A549 treated with CpdA at 1 μM for 4 hours (cell line): Measurements from ENCODE around the gene KLK6. TPM values are rescaled to one million over a fixed set of nuclear protein-coding genes. Genes with fewer than 3 reads are reported as not detected.

Experiments
- total RNA-seq: library from RNA; stranded (reverse); fragments of 200-300 nt; extraction: Qiagen RNA extraction; gene quantifications from 5 replicates; pipeline ENCODE4 v1.2.3, GENCODE V29; 2022; ENCODE audit warnings: low read depth

Gene KLK6
- total RNA-seq = 0.21 to 0.82 TPM (median 0.33 TPM) in 4 of 5 replicates, not detected in the other

DNA sequence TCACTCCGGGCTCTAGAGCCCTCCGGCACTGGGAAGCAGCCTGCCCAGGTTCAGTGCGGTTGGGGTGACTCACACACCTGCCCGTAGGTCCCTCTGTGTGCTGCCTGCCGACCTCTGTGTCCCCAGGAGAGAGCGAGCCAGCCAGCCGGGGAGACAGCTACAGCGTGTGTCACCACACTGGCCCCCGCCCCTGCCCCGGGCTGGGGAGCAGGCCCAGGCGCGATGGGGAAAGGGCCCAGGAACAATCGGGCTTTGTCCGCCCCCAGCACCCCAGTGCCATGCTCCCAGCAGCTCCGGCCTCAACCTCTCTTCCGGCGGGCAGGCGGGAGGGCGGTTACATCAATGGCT lies at the start of gene KLK6:
TSS of gene KLK6 (minus strand) at position 179 of the 348 bp plus-strand sequence. CDS start 1,487 bp downstream, outside the sequence.

DNA sequence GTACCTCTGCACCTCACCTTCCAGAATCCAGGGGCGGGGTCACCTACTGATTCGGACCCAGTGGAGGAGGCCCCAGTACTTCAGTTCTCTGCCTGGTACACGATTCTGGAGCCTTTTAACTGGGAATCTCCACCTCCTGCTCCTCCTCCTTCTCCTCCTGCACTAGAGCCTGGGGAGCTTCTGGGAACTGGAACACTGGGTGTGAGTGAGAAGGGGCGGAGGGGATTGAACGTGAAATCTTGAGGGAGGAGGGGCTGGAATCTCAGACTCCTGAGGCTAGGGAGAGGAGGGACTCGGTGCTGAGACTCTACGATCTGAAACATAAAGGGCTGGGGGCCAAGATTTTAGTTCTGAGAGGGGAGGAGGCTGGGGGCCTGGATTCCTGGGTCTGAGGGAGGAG lies 32.1 kb upstream of the KLK6 start, which contains the start of gene KLK8:
TSS of gene KLK8 (minus strand) at position 90 of the 400 bp plus-strand sequence. CDS start 437 bp downstream, outside the sequence.

DNA sequence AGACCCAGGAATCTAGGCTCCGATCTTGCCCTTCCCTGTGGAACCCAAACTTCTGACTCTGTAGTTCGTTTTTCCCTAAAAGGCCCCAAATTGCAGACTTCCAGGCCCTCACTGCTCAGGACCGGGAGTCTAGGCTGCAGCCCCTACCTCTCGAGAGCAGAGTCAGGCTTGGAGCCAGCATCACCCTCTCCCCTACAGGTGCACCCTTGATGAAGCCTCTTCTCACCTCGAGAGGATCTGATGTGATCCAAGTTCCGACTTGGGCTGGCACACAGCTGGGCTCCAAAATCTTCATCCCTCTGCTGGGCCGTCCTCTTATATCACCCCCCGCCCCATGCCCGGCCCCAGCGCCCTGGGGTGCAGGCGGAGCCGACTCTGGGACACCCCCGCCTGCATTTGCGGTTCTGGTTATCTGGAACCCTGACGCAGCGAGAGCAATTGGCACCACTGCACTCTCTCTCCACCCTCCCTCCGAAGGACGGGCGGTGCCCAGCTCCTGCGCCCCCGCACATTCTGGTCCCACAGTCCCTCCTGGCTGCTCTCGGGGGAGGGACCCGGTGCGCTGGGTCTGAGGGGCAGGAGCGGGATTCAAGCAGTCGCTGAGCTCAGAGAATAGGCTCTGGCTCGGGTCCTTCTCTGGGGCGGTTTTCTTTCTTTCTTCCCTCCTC lies 14.4 kb upstream of the KLK6 start, which contains the start of gene KLK7:
TSS of gene KLK7 (minus strand) at position 293 of the 668 bp plus-strand sequence. CDS start 1,518 bp downstream, outside the sequence.

DNA sequence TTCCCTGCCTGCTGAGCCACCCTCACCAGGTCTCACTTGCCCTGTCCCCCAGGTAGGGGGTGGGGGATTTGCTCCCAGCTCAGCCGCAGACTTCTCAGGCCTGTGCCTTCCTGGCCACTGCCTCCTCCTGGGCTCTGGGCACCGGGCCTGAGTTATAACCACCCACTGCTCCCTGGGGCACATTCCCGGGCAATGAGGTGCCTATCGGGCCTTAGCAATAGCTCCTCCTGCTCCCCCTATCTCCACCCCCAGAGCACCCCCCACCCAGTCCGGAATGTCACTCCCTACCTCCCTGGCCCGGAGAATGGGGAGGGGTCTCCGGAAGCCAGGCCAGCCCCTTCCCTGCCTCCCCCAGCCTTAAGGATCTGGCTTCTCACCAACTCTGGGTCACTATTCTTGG lies 16.5 kb downstream of the KLK6 start, which contains the start of gene KLK5:
TSS of gene KLK5 (minus strand) at position 129 of the 400 bp plus-strand sequence. CDS start 381 bp downstream, outside the sequence.

DNA sequence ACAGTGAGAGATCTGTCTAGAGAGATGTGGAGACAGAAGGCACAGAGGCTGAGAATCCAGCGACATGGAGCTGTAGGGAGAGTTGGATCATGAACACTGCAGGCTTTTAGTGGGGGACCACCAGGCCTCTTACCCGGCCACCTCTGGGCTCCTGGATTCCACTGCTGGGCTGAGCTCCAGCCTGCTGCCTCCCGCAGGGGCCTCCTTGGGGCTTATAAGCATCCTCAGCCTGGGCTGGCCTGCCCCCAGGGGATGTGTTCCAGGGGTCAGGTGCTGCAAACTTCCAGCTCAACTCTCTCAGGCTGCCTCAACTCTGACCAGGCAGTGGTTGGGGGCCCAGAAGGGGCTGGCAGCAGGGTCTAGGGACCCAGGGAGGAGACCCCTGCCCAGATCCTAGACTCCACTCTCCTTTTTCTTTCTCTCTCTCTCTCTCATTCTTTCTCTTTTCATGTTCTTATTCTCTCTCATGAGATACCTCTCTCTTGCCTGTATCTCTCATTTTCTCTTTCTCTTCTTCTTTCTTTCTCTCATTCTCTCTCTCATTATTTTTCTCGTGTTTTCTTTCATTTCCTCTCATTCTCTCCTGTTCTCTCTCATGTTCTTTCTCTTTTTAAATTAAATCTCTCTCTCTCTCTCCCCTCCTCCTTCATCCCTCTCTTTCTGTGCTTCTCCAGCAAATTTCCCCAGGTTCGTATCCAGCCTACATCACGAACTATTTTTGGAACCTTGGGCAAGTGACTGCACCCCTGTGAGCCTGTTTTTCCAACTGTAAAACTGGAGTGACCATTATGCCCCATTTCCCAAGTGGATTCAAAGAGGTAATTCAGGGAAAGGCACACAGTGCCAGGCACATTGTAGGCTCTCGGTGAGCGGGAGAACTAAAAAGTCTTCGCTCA lies 57.9 kb downstream of the KLK6 start, which contains the start of gene KLK4:
TSS of gene KLK4 (minus strand) at position 190 of the 896 bp plus-strand sequence. CDS start 657 bp downstream, outside the sequence.

Other genes with a start within 250 kb of the KLK6 start
- gene SHANK1, start 249.8 kb downstream of the KLK6 start, total RNA-seq = 0.07 to 0.35 TPM (median 0.20 TPM) in 5 replicates
- 5.1 to 9.7 TPM (median 9.2 TPM) in 5 replicates for gene CLEC11A, start 246.2 kb downstream of the KLK6 start, total RNA-seq
- gene GPR32, start 199.1 kb downstream of the KLK6 start, total RNA-seq = not detected in 5 replicates
- not detected in 5 replicates for gene ACP4, start 179.2 kb downstream of the KLK6 start, total RNA-seq
- gene KLK1, start 145.8 kb downstream of the KLK6 start, total RNA-seq = 0.10 to 0.41 TPM (median 0.16 TPM) in 3 of 5 replicates, not detected in the others
- not detected in 5 replicates for gene KLK15, start 136.0 kb downstream of the KLK6 start, total RNA-seq
- gene KLK3, start 114.7 kb downstream of the KLK6 start, total RNA-seq = not detected in 5 replicates
- 0.03 TPM in 1 of 5 replicates, not detected in the others for gene KLK2, start 96.2 kb downstream of the KLK6 start, total RNA-seq
- 0.14 to 0.22 TPM in 2 of 5 replicates, not detected in the others for gene KLK4, start 58.2 kb downstream of the KLK6 start, total RNA-seq
- 0.17 TPM in 1 of 5 replicates, not detected in the others for gene KLK5, start 16.6 kb downstream of the KLK6 start, total RNA-seq
- 0.03 TPM in 1 of 5 replicates, not detected in the others for gene KLK7, start 14.3 kb upstream of the KLK6 start, total RNA-seq
- gene KLK8, start 32.0 kb upstream of the KLK6 start, total RNA-seq = not detected in 5 replicates
- gene KLK10, start 50.1 kb upstream of the KLK6 start, total RNA-seq = 0.19 to 0.34 TPM (median 0.32 TPM) in 5 replicates
- gene KLK11, start 57.0 kb upstream of the KLK6 start, total RNA-seq = 0.14 TPM in 1 of 5 replicates, not detected in the others
- not detected in 5 replicates for gene KLK12, start 65.4 kb upstream of the KLK6 start, total RNA-seq
- 0.08 to 0.36 TPM in 2 of 5 replicates, not detected in the others for gene KLK13, start 95.5 kb upstream of the KLK6 start, total RNA-seq
- gene KLK14, start 113.3 kb upstream of the KLK6 start, total RNA-seq = 0.29 to 0.70 TPM (median 0.50 TPM) in 5 replicates
- 5.0 to 16.7 TPM (median 13.8 TPM) in 5 replicates for gene CTU1, start 138.8 kb upstream of the KLK6 start, total RNA-seq
- 0.26 TPM in 1 of 5 replicates, not detected in the others for gene SIGLEC9, start 155.3 kb upstream of the KLK6 start, total RNA-seq
- not detected in 5 replicates for gene SIGLEC7, start 172.7 kb upstream of the KLK6 start, total RNA-seq